Breast epithelium (tissue), 4 donors: Measurements from ENCODE around the gene BRD9. TPM values are rescaled to one million over a fixed set of nuclear protein-coding genes. Genes with fewer than 3 reads are reported as not detected.

ENCODE experiments used
- DNase-seq, 2 donors: peaks; one replicate each; pipeline ENCODE4 v3.0.0-alpha.2; 2019; ENCODE audit warnings: low spot score in 2 of 2
- H3K27ac ChIP-seq, 2 donors: fragments of 200-600 bp; sonication (generic) in 1 of 2; one replicate each; pipeline ENCODE4 v1.5.1; 2016 to 2019; ENCODE audit warnings: mild to moderate bottlenecking in 1 of 2
- H3K27me3 ChIP-seq, 2 donors: fragments of 200-600 bp; sonication (generic) in 1 of 2; one replicate each; pipeline versions ENCODE4 v1.5.1 to v1.6.0; 2017 to 2019; ENCODE audit warnings: control low read depth in 1 of 2, mild to moderate bottlenecking in 1 of 2
- H3K36me3 ChIP-seq: fragments of 200-600 bp; one replicate; pipeline ENCODE4 v1.5.1; 2019
- H3K4me1 ChIP-seq, 2 donors: fragments of 200-600 bp; sonication (generic); one replicate each; pipeline ENCODE4 v1.5.1; 2016 to 2019; ENCODE audit warnings: control low read depth in 1 of 2
- H3K4me3 ChIP-seq, 3 donors: fragments of 200-600 bp; sonication (generic); 1 replicate in 2 of 3; 2 replicates in 1 of 3; pipeline ENCODE4 v1.5.1; 2016 to 2019; ENCODE audit warnings: mild to moderate bottlenecking in 3 of 3, moderate library complexity in 2 of 3
- H3K9me3 ChIP-seq, 2 donors: fragments of 200-600 bp; sonication (generic) in 1 of 2; one replicate each; pipeline ENCODE4 v1.5.1; 2016 to 2019; ENCODE audit warnings: control low read depth in 1 of 2
- CTCF ChIP-seq, 3 donors: fragments of 450-650 bp; IDR thresholded peaks; one replicate each; pipeline ENCODE4 v1.5.1; 2016 to 2017; ENCODE audit warnings: antibody characterized with exemption in 3 of 3, mild to moderate bottlenecking in 3 of 3, moderate library complexity in 3 of 3
- POLR2A ChIP-seq: fragments of 450-650 bp; IDR thresholded peaks from one replicate; pipeline ENCODE4 v1.6.1; 2016; ENCODE audit warnings: antibody characterized with exemption, mild to moderate bottlenecking, moderate library complexity
- POLR2AphosphoS5 ChIP-seq, 3 donors: sonication (generic); formaldehyde crosslinking; IDR thresholded peaks; one replicate each; pipeline ENCODE4 v1.6.1; 2017; ENCODE audit warnings: antibody characterized with exemption in 3 of 3
- intact Hi-C: fragments of 100-400 bp; cut with DNase I; formaldehyde crosslinking; loops from one replicate; pipeline ENCODE4 v1.15.1; 2023; ENCODE audit warnings: low total_unique reads
- total RNA-seq, 3 donors: library from RNA; depleted of rRNA; stranded (reverse); fragments of >200 nt; gene quantifications; one replicate each; pipeline ENCODE4 v1.1.0, GENCODE V29; 2016

The BRD9 gene
- total RNA-seq, 3 donors from 2014 or later: 33.3 to 44.6 (median 36.1) TPM

GRCh38 chr5:868428-869135 lies 24.0 kb downstream of the BRD9 start:
- no peak for DNase-seq
- H3K27ac ChIP-seq: no peak overlapping the region
- no peaks in the 10 kb centered on the region for H3K27me3 ChIP-seq
- intact Hi-C loops: no loop called here
- no peak overlapping the region for H3K4me3 ChIP-seq
- H3K9me3 ChIP-seq: no peaks in the 10 kb centered on the region
- TF ChIP-seq POLR2A (no peak), CTCF (IDR thresholded peaks at IDR 0.05) (no peak), POLR2AphosphoS5 (IDR thresholded peaks at IDR 0.05) (no peak)
- peaks cover 20% of the 10 kb centered on the region for H3K36me3 ChIP-seq
- no peaks in the 10 kb centered on the region for H3K4me1 ChIP-seq

DNA sequence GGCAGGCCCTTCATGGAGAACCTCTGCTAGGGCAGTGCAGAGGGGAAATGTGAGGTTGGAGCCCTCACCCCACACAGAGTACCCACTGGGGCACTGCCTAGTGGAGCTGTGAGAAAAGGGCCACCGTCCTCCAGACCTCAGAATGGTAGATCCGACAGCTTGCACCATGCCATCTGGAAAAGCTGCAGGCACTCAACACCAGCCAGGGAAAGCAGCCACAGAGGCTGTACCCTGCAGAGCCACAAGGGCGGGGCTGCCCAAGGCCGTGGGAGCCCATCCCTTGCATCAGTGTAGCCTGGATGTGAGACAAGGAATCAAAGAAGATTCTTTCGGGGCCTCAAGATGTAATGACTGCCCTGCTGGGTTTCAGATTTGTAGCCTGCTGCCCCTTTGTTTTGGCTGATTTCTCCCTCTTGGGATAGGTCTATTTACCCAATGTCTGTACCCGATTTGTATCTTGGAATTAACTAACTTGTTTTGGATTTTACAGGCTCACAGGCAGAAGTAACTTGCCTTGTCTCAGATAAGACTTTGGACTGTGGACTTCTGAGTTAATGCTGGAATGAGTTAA lies 25.2 kb downstream of the BRD9 start:
- H3K4me1 ChIP-seq: no peaks in the 10 kb centered on the region
- intact Hi-C loops: no loop called here
- H3K27me3 ChIP-seq: no peaks in the 10 kb centered on the region
- TF ChIP-seq CTCF (IDR thresholded peaks at IDR 0.05) (no peak), POLR2A (no peak), POLR2AphosphoS5 (IDR thresholded peaks at IDR 0.05) (no peak)
- H3K27ac ChIP-seq: no peak overlapping the region
- no peaks in the 10 kb centered on the region for H3K9me3 ChIP-seq
- H3K36me3 ChIP-seq: peaks cover 20% of the 10 kb centered on the region
- DNase-seq: no peak
- H3K4me3 ChIP-seq: no peak overlapping the region

- Histone ChIP-seq H3K27me3 (no peaks in the 10 kb centered on the region), H3K36me3 (peaks cover 20% of the 10 kb centered on the region), H3K4me1 (no peaks in the 10 kb centered on the region), H3K4me3 (no peak overlapping the region), H3K27ac (no peak overlapping the region), H3K9me3 (no peaks in the 10 kb centered on the region)
- no peak for DNase-seq
- intact Hi-C loops: no loop called here
- TF ChIP-seq CTCF (IDR thresholded peaks at IDR 0.05) (no peak), POLR2AphosphoS5 (IDR thresholded peaks at IDR 0.05) (no peak), POLR2A (no peak)
Observed at GRCh38 chr5:865771-866170, 26.8 kb downstream of the BRD9 start.

GRCh38 chr5:865168-865521 lies 27.5 kb downstream of the BRD9 start:
- DNase-seq: no peak

More at GRCh38 chr5:865168-865521, 27.5 kb downstream of the BRD9 start:
- Histone ChIP-seq H3K27me3 (no peaks in the 10 kb centered on the region), H3K9me3 (no peaks in the 10 kb centered on the region), H3K27ac (no peak overlapping the region), H3K4me3 (no peak overlapping the region), H3K36me3 (peaks cover 17% of the 10 kb centered on the region), H3K4me1 (no peaks in the 10 kb centered on the region)
- intact Hi-C loops: no loop called here
- no peak for TF ChIP-seq CTCF (IDR thresholded peaks at IDR 0.05)
- no peak for TF ChIP-seq POLR2A
- TF ChIP-seq POLR2AphosphoS5 (IDR thresholded peaks at IDR 0.05): no peak
